ENCODE results near the gene TSPAN5. TPM values are rescaled to one million over a fixed set of nuclear protein-coding genes. Genes with fewer than 3 reads are reported as not detected.

The TSPAN5 gene
- total RNA-seq, 1 donor from 2014 or later, result 61.4 TPM

DNA sequence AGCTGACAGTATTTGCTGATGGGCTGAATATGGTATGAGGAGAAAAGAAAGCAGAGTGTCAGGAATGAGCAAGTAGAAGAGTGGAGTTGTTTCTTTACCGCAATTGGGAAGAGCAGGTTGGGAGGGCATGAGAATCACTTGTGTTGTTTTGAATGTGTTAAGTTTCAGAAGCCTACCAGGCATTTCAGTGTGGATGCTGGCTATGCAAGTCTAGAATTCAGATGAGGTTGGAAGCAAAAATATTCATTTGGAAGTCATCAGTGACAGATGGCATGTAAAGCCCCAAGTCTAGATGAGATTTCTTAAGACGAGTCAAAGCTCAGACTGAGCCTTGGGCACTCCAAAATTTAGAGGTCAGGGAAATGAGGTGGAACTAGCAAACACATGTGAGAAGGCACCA is 156.4 kb downstream of the TSPAN5 start:
- no peak for DNase-seq (ENCODE audit: low read depth)
- Mint-ChIP-seq H3K4me3 (ENCODE audit: unreplicated experiment) (no peak overlapping the region), H3K27me3 (ENCODE audit: low read depth, unreplicated experiment) (no peaks in the 10 kb centered on the region), H3K9me3 (ENCODE audit: unreplicated experiment) (peaks cover 5% of the 10 kb centered on the region), H3K36me3 (ENCODE audit: low read depth, unreplicated experiment) (peaks cover 40% of the 10 kb centered on the region), H3K4me1 (ENCODE audit: low read depth, unreplicated experiment) (peaks cover 22% of the 10 kb centered on the region), H3K27ac (ENCODE audit: unreplicated experiment) (no peak overlapping the region)
- Histone ChIP-seq H2AFZ (ENCODE audit: low read depth, low read length) (no peak overlapping the region), H3K9me3 (ENCODE audit: insufficient read depth, low read depth, low read length) (no peaks in the 10 kb centered on the region), H3K4me2 (ENCODE audit: low read length) (no peak overlapping the region), H3K4me3 (ENCODE audit: insufficient read depth, low read depth, low read length) (no peak overlapping the region), H3K9ac (ENCODE audit: low read length) (no peak overlapping the region), H3K79me2 (ENCODE audit: insufficient read depth, low read length) (peaks cover 65% of the 10 kb centered on the region), H3K4me1 (ENCODE audit: insufficient read depth, low read length) (peaks cover 5% of the 10 kb centered on the region), H3K27me3 (ENCODE audit: insufficient read depth, low read length) (no peaks in the 10 kb centered on the region), H3K36me3 (ENCODE audit: insufficient read depth, low read length) (peaks cover 15% of the 10 kb centered on the region), H3K27ac (ENCODE audit: low read depth, low read length) (no peak overlapping the region), H4K20me1 (ENCODE audit: insufficient read depth, low read length) (no peaks in the 10 kb centered on the region)
- no peak for TF ChIP-seq EZH2 (IDR thresholded peaks at IDR 0.05; ENCODE audit: insufficient read depth, low read length)
- TF ChIP-seq, protein P1, sequence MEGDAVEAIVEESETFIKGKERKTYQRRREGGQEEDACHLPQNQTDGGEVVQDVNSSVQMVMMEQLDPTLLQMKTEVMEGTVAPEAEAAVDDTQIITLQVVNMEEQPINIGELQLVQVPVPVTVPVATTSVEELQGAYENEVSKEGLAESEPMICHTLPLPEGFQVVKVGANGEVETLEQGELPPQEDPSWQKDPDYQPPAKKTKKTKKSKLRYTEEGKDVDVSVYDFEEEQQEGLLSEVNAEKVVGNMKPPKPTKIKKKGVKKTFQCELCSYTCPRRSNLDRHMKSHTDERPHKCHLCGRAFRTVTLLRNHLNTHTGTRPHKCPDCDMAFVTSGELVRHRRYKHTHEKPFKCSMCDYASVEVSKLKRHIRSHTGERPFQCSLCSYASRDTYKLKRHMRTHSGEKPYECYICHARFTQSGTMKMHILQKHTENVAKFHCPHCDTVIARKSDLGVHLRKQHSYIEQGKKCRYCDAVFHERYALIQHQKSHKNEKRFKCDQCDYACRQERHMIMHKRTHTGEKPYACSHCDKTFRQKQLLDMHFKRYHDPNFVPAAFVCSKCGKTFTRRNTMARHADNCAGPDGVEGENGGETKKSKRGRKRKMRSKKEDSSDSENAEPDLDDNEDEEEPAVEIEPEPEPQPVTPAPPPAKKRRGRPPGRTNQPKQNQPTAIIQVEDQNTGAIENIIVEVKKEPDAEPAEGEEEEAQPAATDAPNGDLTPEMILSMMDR (IDR thresholded peaks at IDR 0.05; ENCODE audit: insufficient read depth, low read depth, low read length), result no peak
- peak; percentile 37 for FAIRE-seq

DNA sequence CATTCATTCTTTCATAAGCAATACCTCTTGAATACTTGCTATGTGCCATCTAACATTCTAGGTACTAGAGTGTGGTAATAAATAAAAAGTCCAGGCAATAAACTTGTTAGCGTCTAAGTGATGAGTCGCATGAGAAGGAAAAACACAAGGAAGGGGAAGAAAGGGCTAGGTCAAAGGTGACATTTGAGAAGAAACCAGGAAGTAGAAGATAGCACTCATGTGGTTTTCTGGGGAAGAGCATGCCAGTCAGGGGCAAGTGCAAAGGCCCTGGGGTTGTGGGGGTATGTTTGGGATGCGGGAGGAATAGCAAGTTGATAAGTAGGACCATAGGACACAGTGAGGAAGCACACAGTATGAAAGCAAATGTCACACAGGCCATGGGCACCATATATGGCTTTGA is 157.0 kb downstream of the TSPAN5 start:
- Mint-ChIP-seq H3K36me3 (ENCODE audit: low read depth, unreplicated experiment) (peaks cover 35% of the 10 kb centered on the region), H3K27me3 (ENCODE audit: low read depth, unreplicated experiment) (no peaks in the 10 kb centered on the region), H3K4me1 (ENCODE audit: low read depth, unreplicated experiment) (peaks cover 18% of the 10 kb centered on the region), H3K27ac (ENCODE audit: unreplicated experiment) (no peak overlapping the region), H3K4me3 (ENCODE audit: unreplicated experiment) (no peak overlapping the region), H3K9me3 (ENCODE audit: unreplicated experiment) (peaks cover 5% of the 10 kb centered on the region)
- H3K9me3 ChIP-seq (ENCODE audit: insufficient read depth, low read depth, low read length), result no peaks in the 10 kb centered on the region
- DNase-seq (ENCODE audit: low read depth) (no peak), FAIRE-seq (no peak)
- H3K4me3 ChIP-seq (ENCODE audit: insufficient read depth, low read depth, low read length), result no peak overlapping the region
- no peaks in the 10 kb centered on the region for H4K20me1 ChIP-seq (ENCODE audit: insufficient read depth, low read length)
- no peaks in the 10 kb centered on the region for H3K27me3 ChIP-seq (ENCODE audit: insufficient read depth, low read length)
- H3K4me2 ChIP-seq (ENCODE audit: low read length), result no peak overlapping the region
- H3K36me3 ChIP-seq (ENCODE audit: insufficient read depth, low read length), result peaks cover 12% of the 10 kb centered on the region
- peaks cover 2% of the 10 kb centered on the region for H3K4me1 ChIP-seq (ENCODE audit: insufficient read depth, low read length)
- no peak overlapping the region for H2AFZ ChIP-seq (ENCODE audit: low read depth, low read length)
- TF ChIP-seq, protein P1 (IDR thresholded peaks at IDR 0.05; ENCODE audit: insufficient read depth, low read depth, low read length), result no peak
- TF ChIP-seq EZH2 (IDR thresholded peaks at IDR 0.05; ENCODE audit: insufficient read depth, low read length), result no peak
- peaks cover 61% of the 10 kb centered on the region for H3K79me2 ChIP-seq (ENCODE audit: insufficient read depth, low read length)
- no peak overlapping the region for H3K9ac ChIP-seq (ENCODE audit: low read length)
- no peak overlapping the region for H3K27ac ChIP-seq (ENCODE audit: low read depth, low read length)

DNA sequence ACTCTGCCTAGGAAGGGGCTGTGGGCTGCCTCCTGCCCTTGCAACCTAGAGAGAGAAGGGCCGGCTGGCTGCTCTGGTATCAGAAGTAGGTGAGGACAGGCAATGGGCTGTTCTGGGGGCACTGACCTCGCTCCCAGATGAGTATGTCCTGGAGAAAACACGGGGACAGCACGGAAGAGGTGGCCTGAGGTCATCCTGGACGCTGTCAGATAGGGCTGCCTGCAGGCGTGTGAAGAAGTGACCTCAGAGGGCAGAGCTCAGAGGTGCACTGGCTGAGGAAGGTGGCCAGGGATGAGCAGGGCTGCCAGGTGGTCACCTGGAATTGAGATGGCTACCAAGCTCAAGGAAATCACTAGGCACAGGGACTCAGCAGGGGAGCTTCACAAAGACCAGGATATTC is 159.6 kb downstream of the TSPAN5 start:
- no peak overlapping the region for H2AFZ ChIP-seq (ENCODE audit: low read depth, low read length)
- H3K79me2 ChIP-seq (ENCODE audit: insufficient read depth, low read length), result peaks cover 62% of the 10 kb centered on the region
- H3K36me3 ChIP-seq (ENCODE audit: insufficient read depth, low read length), result peaks cover 5% of the 10 kb centered on the region
- no peak for FAIRE-seq
- no peak for TF ChIP-seq EZH2 (IDR thresholded peaks at IDR 0.05; ENCODE audit: insufficient read depth, low read length)
- TF ChIP-seq, protein P1 (IDR thresholded peaks at IDR 0.05; ENCODE audit: insufficient read depth, low read depth, low read length), result no peak
- Mint-ChIP-seq H3K4me3 (ENCODE audit: unreplicated experiment) (no peak overlapping the region), H3K27ac (ENCODE audit: unreplicated experiment) (no peak overlapping the region), H3K4me1 (ENCODE audit: low read depth, unreplicated experiment) (peaks cover 25% of the 10 kb centered on the region), H3K36me3 (ENCODE audit: low read depth, unreplicated experiment) (peaks cover 37% of the 10 kb centered on the region), H3K27me3 (ENCODE audit: low read depth, unreplicated experiment) (no peaks in the 10 kb centered on the region), H3K9me3 (ENCODE audit: unreplicated experiment) (peaks cover 5% of the 10 kb centered on the region)
- H3K27me3 ChIP-seq (ENCODE audit: insufficient read depth, low read length), result no peaks in the 10 kb centered on the region
- H4K20me1 ChIP-seq (ENCODE audit: insufficient read depth, low read length), result no peaks in the 10 kb centered on the region
- no peak for DNase-seq (ENCODE audit: low read depth)
- H3K4me1 ChIP-seq (ENCODE audit: insufficient read depth, low read length), result peaks cover 5% of the 10 kb centered on the region
- no peak overlapping the region for H3K4me3 ChIP-seq (ENCODE audit: insufficient read depth, low read depth, low read length)
- H3K4me2 ChIP-seq (ENCODE audit: low read length), result no peak overlapping the region
- no peaks in the 10 kb centered on the region for H3K9me3 ChIP-seq (ENCODE audit: insufficient read depth, low read depth, low read length)
- no peak overlapping the region for H3K9ac ChIP-seq (ENCODE audit: low read length)
- H3K27ac ChIP-seq (ENCODE audit: low read depth, low read length), result no peak overlapping the region
